IMR-90 (cell line): Measurements from ENCODE around the gene GLCCI1. TPM values are rescaled to one million over a fixed set of nuclear protein-coding genes. Genes with fewer than 3 reads are reported as not detected.

Experiments used
- ATAC-seq: fragments of 200-7000 bp; cut with Tn5 transposase; 2 replicates; pipeline ENCODE4 v1.9.1; 2020; ENCODE audit warnings: low read depth, mild to moderate bottlenecking, moderate library complexity
- BruUV-seq: library from RNA; stranded (reverse); fragments of 400-500 nt; replicated peaks from 2 replicates; lab custom pipeline; 2021; lab: Mats Ljungman, UMichigan
- CTCF ChIA-PET: fragments of 300-600 bp; formaldehyde crosslinking; extraction: SDS; loops from one replicate; lab custom pipeline; 2021; ENCODE audit warnings: antibody characterized with exemption; lab: Yijun Ruan, JAX
- POLR2A ChIA-PET: fragments of 300-600 bp; sonication (Branson Sonifier 250); formaldehyde crosslinking; loops from one replicate; lab custom pipeline; 2022; ENCODE audit warnings: antibody characterized with exemption; ENCODE audit not compliant: unreplicated experiment; lab: Charles Lee
- DNase-seq: peaks from one replicate; pipeline ENCODE4 v3.0.0; 2013
- H2AFZ ChIP-seq: replicated peaks from 2 replicates; pipeline ENCODE3; 2013; ENCODE audit warnings: low read length, mild to moderate bottlenecking; ENCODE audit not compliant: poor library complexity
- H2AK5ac ChIP-seq: 2 replicates; pipeline ENCODE4 v1.6.1; 2013; ENCODE audit warnings: low read depth, low read length, inconsistent platforms
- H2AK9ac ChIP-seq: replicated peaks from 2 replicates; pipeline ENCODE3; 2013; ENCODE audit warnings: mild to moderate bottlenecking, low read depth, low read length, moderate library complexity; ENCODE audit not compliant: poor library complexity
- H2BK120ac ChIP-seq: 2 replicates; pipeline ENCODE4 v1.6.1; 2013; ENCODE audit warnings: low read depth, low read length, inconsistent platforms
- H2BK15ac ChIP-seq: 3 replicates; pipeline ENCODE4 v1.6.1; 2013; ENCODE audit warnings: low read depth, low read length, inconsistent platforms
- H2BK20ac ChIP-seq: 2 replicates; pipeline ENCODE4 v1.6.1; 2013; ENCODE audit warnings: low read depth, mild to moderate bottlenecking, inconsistent platforms, low read length, moderate library complexity
- H2BK5ac ChIP-seq: 2 replicates; pipeline ENCODE4 v1.6.1; 2013; ENCODE audit warnings: mild to moderate bottlenecking, low read depth, low read length, inconsistent platforms; ENCODE audit not compliant: poor library complexity, severe bottlenecking
- H3K14ac ChIP-seq: replicated peaks from 2 replicates; pipeline ENCODE4 v1.6.1; 2013; ENCODE audit warnings: low read depth, low read length, inconsistent platforms
- H3K18ac ChIP-seq: 2 replicates; pipeline ENCODE4 v1.6.1; 2013; ENCODE audit warnings: low read depth, low read length, control low read depth
- H3K23ac ChIP-seq: 2 replicates; pipeline ENCODE4 v1.6.1; 2013; ENCODE audit warnings: low read depth, low read length, inconsistent platforms
- H3K27ac ChIP-seq: 2 replicates; pipeline ENCODE4 v1.5.1; 2013; ENCODE audit warnings: mild to moderate bottlenecking, control low read depth, low read length; ENCODE audit not compliant: insufficient read depth
- H3K27me3 ChIP-seq: 2 replicates; pipeline ENCODE4 v1.6.1; 2013; ENCODE audit warnings: low read length; ENCODE audit not compliant: control insufficient read depth, insufficient read depth
- H3K36me3 ChIP-seq: 2 replicates; pipeline ENCODE4 v1.6.1; 2013; ENCODE audit warnings: low read length, mixed read lengths; ENCODE audit not compliant: control insufficient read depth, insufficient read depth
- H3K4ac ChIP-seq: 2 replicates; pipeline ENCODE4 v1.6.1; 2013; ENCODE audit warnings: low read depth, low read length, inconsistent platforms
- H3K4me1 ChIP-seq: 2 replicates; pipeline ENCODE4 v1.6.1; 2013; ENCODE audit warnings: low read length, mixed read lengths; ENCODE audit not compliant: control insufficient read depth, insufficient read depth
- H3K4me2 ChIP-seq: 2 replicates; pipeline ENCODE4 v1.6.1; 2013; ENCODE audit warnings: low read depth, mild to moderate bottlenecking, control low read depth, low read length, moderate library complexity
- H3K4me3 ChIP-seq: 2 replicates; pipeline ENCODE4 v1.5.1; 2013; ENCODE audit warnings: low read depth, mild to moderate bottlenecking, control low read depth, low read length, moderate library complexity; ENCODE audit not compliant: insufficient read depth
- H3K56ac ChIP-seq: 2 replicates; pipeline ENCODE4 v1.6.1; 2013; ENCODE audit warnings: low read length, inconsistent platforms; ENCODE audit not compliant: insufficient read depth; ENCODE audit errors: extremely low read depth
- H3K79me1 ChIP-seq, 2 experiments: 2 replicates each; pipeline ENCODE4 v1.6.1; 2013; ENCODE audit warnings: low read length in 2 of 2, inconsistent platforms in 1 of 2, low read depth in 1 of 2
- H3K9ac ChIP-seq: 2 replicates; pipeline ENCODE4 v1.6.1; 2013; ENCODE audit warnings: low read depth, low read length, control low read depth
- H3K9me1 ChIP-seq: 2 replicates; pipeline ENCODE4 v1.6.1; 2013; ENCODE audit warnings: low read length, inconsistent platforms; ENCODE audit not compliant: insufficient read depth
- H3K9me3 ChIP-seq: 2 replicates; pipeline ENCODE4 v1.6.1; 2013; ENCODE audit warnings: low read length; ENCODE audit not compliant: control insufficient read depth, insufficient read depth
- H4K20me1 ChIP-seq: 2 replicates; pipeline ENCODE4 v1.6.1; 2013; ENCODE audit warnings: low read length, inconsistent platforms; ENCODE audit not compliant: insufficient read depth
- H4K5ac ChIP-seq: 2 replicates; pipeline ENCODE4 v1.6.1; 2013; ENCODE audit warnings: mild to moderate bottlenecking, low read depth, low read length, control low read depth
- H4K8ac ChIP-seq, 2 experiments: 2 replicates each; pipeline ENCODE4 v1.6.1; 2013; ENCODE audit warnings: low read depth in 2 of 2, low read length in 2 of 2, control low read depth in 1 of 2, inconsistent platforms in 1 of 2
- H4K91ac ChIP-seq: 2 replicates; pipeline ENCODE4 v1.6.1; 2013; ENCODE audit warnings: low read depth, low read length, inconsistent platforms; ENCODE audit not compliant: insufficient read depth
- MAFK ChIP-seq: IDR thresholded peaks from 2 replicates; pipeline ENCODE4 v1.6.1; 2012; ENCODE audit warnings: low read depth, low read length, improper control_type of control experiment
- MXI1 ChIP-seq: IDR thresholded peaks from 2 replicates; pipeline ENCODE4 v1.6.1; 2012; ENCODE audit warnings: low read depth, mild to moderate bottlenecking, low read length, moderate library complexity, borderline replicate concordance
- NFE2L2 ChIP-seq: fragments of 150-350 bp; IDR thresholded peaks from 2 replicates; pipeline ENCODE4 v1.6.1; 2016; ENCODE audit warnings: low read depth, mild to moderate bottlenecking, low read length
- POLR2A ChIP-seq: IDR thresholded peaks from 2 replicates; pipeline ENCODE4 v1.6.1; 2012; ENCODE audit warnings: mild to moderate bottlenecking, low read depth, low read length
- RFX5 ChIP-seq: IDR thresholded peaks from 2 replicates; pipeline ENCODE4 v1.8.0; 2012; ENCODE audit warnings: low read depth, mild to moderate bottlenecking, low read length, moderate library complexity
- USF2 ChIP-seq: fragments of 150-350 bp; IDR thresholded peaks from 2 replicates; pipeline ENCODE4 v1.6.1; 2017; ENCODE audit warnings: mild to moderate bottlenecking, antibody characterized with exemption, low read length, low read depth
- WGBS, 2 experiments: methylation state at CpG; one replicate each; pipeline versions ENCODE4 v1.1.5 to v1.1.7; 2013; ENCODE audit warnings: missing lambda C conversion rate in 2 of 2; ENCODE audit not compliant: insufficient read length in 1 of 2; ENCODE audit errors: extremely low coverage in 2 of 2; 5-methylcytosine and 5-hydroxymethylcytosine counted together
- dilution Hi-C: fragments of 300-500 bp; cut with HindIII; formaldehyde crosslinking; loops from one replicate; pipeline ENCODE4 v1.14.3; 2018; ENCODE audit warnings: low sequenced_read_pairs; ENCODE audit not compliant: unreplicated experiment
- in situ Hi-C: fragments of 300-500 bp; cut with MboI; formaldehyde crosslinking; loops from 3 replicates; pipeline ENCODE4 v1.14.3; 2019; ENCODE audit warnings: low sequenced_read_pairs, inconsistent platforms, mixed read lengths
- intact Hi-C: fragments of 100-400 bp; cut with micrococcal nuclease; formaldehyde crosslinking; loops from 2 replicates; pipeline ENCODE4 v1.10.0; 2022
- polyA plus RNA-seq, 3 experiments: library from polyadenylated mRNA; depleted of rRNA; stranded (reverse); fragments of >200 nt; gene quantifications; 2 replicates each; pipeline ENCODE4 v1.2.3, GENCODE V29; 2012; ENCODE audit warnings: low replicate concordance in 1 of 3
- total RNA-seq: library from RNA; depleted of rRNA; stranded (reverse); fragments of >200 nt; gene quantifications from 2 replicates; pipeline ENCODE4 v1.2.3, GENCODE V29; 2012

Gene GLCCI1
- total and polyA plus RNA-seq, 2 of the 4 experiments (the other 2 are of a cell fraction) = 4.1 to 6.2 TPM

DNA sequence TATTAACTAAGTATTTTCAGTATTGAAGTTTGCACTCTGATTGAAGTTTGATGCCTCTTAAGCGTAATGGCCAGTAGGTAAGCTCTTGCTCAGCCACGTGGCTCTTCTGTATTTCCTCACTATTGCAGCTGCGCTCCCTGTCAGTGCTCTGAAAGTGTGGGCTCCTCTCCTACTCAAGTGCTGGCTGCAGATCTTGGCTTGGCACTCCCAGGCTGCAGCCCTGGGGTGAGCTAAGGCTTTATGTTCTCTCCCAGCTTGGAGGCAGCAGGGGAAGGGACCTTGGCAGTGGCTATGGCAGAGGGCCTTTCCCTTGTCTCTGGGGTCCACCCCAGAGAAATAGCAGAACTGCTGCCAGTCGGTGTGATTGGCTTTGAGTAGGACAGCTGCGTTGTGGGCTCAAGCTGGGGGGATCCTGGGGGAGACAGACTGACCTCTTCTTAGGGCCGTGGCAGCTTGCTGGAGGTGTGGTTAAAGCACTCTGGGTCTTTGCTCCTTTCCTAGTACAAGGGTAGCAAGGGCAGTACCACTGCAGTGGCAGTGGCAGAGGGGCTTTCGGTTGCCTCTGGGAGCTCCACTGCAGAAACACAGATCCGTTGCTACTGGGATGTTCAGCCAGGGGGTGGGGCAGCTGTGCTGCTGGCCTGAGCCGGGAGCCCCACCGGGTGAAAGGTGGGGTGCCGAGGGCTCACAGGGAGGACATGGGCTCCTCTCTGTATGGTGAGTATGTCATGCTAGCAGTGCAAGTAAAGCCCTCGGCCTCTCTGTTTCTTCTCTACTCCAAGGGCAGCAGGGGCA is 100.5 kb downstream of the GLCCI1 start:
- Histone ChIP-seq H2AK9ac (no peak overlapping the region), H3K14ac (no peak overlapping the region), H3K4me1 (peaks cover 2% of the 10 kb centered on the region; the same call in 1 of the 2 replicates), H2BK20ac (no peak overlapping the region), H4K20me1 (no peaks in the 10 kb centered on the region), H3K9me1 (peaks cover 3% of the 10 kb centered on the region; the same call in 1 of the 2 replicates), H3K36me3 (peaks cover 2% of the 10 kb centered on the region; the same call in 1 of the 2 replicates), H3K27ac (no peak overlapping the region), H2BK15ac (no peak overlapping the region), H4K5ac (no peak overlapping the region), H3K23ac (no peak overlapping the region), H3K4me3 (no peak overlapping the region), H3K27me3 (no peaks in the 10 kb centered on the region), H3K4me2 (no peak overlapping the region), H3K79me1 (no peaks in the 10 kb centered on the region), H3K9me3 (no peaks in the 10 kb centered on the region), H2BK120ac (no peak overlapping the region), H2BK5ac (no peak overlapping the region), H3K9ac (no peak overlapping the region), H4K91ac (no peak overlapping the region), H4K8ac (no peak overlapping the region), H2AK5ac (no peak overlapping the region), H3K18ac (no peak overlapping the region), H3K56ac (no peak overlapping the region), H2AFZ (no peak overlapping the region), H3K4ac (no peak overlapping the region)
- no peak for DNase-seq
- no TSS peak for BruUV-seq
- dilution Hi-C loops = no loop called here
- POLR2A ChIA-PET = no interaction called here
- in situ Hi-C loops = no loop called here
- CTCF ChIA-PET = no interaction called here
- no peak for ATAC-seq
- TF ChIP-seq RFX5 (no peak), POLR2A (no peak), NFE2L2 (no peak), USF2 (no peak), MXI1 (no peak), MAFK (no peak)
- intact Hi-C loops = no loop called here
- 50% methylated on average over 2 of the region's 12 CpGs; no CpG with 5 or more reads in 1 of the 2 experiments for WGBS, 2 experiments
